OCI-LY1 (cell line): Measurements from ENCODE around the gene ETS2.

Experiments
- H2AFZ ChIP-seq: fragments of 200-600 bp; sonication (generic), shearing (Covaris generic); 2 replicates; pipeline ENCODE4 v1.6.0; 2014; ENCODE audit warnings: antibody characterized with exemption, mild to moderate bottlenecking, low read length
- H3F3A ChIP-seq: fragments of 200-600 bp; sonication (generic), shearing (Covaris generic); 2 replicates; pipeline ENCODE4 v1.6.0; 2014; ENCODE audit warnings: mild to moderate bottlenecking, antibody characterized with exemption, low read length, moderate library complexity; ENCODE audit not compliant: insufficient read depth
- H3K27ac ChIP-seq: fragments of 200-600 bp; sonication (generic); 2 replicates; pipeline ENCODE4 v1.5.1; 2014; ENCODE audit warnings: low read length, mixed run types, mild to moderate bottlenecking, low read depth; ENCODE audit not compliant: poor library complexity, severe bottlenecking
- H3K27me3 ChIP-seq: fragments of 200-600 bp; sonication (generic); 2 replicates; pipeline ENCODE4 v1.6.0; 2014; ENCODE audit warnings: antibody characterized with exemption, mild to moderate bottlenecking, low read length, moderate library complexity; ENCODE audit not compliant: insufficient read depth
- H3K36me3 ChIP-seq: fragments of 200-600 bp; sonication (generic); 2 replicates; pipeline ENCODE4 v1.6.1; 2014; ENCODE audit warnings: mild to moderate bottlenecking, antibody characterized with exemption, low read length, moderate library complexity, mixed read lengths; ENCODE audit not compliant: insufficient read depth
- H3K4me1 ChIP-seq: fragments of 200-600 bp; sonication (generic); 2 replicates; pipeline ENCODE4 v1.5.1; 2014; ENCODE audit warnings: mild to moderate bottlenecking, low read length, moderate library complexity; ENCODE audit not compliant: insufficient read depth, severe bottlenecking
- H3K4me2 ChIP-seq: fragments of 200-600 bp; sonication (generic), shearing (Covaris generic); 2 replicates; pipeline ENCODE4 v1.6.1; 2014; ENCODE audit warnings: low read length
- H3K4me3 ChIP-seq: fragments of 200-600 bp; sonication (generic); 2 replicates; pipeline ENCODE4 v1.5.1; 2014; ENCODE audit warnings: low read length, low read depth, mild to moderate bottlenecking, mixed read lengths; ENCODE audit not compliant: poor library complexity, severe bottlenecking
- H3K79me2 ChIP-seq: fragments of 200-600 bp; shearing (Covaris generic); 2 replicates; pipeline ENCODE4 v1.6.1; 2016; ENCODE audit warnings: mixed run types, low read length, mixed read lengths; ENCODE audit not compliant: insufficient read depth
- H3K9ac ChIP-seq: fragments of 200-600 bp; sonication (generic), shearing (Covaris generic); 2 replicates; pipeline ENCODE4 v1.6.1; 2014; ENCODE audit warnings: mild to moderate bottlenecking, low read length, mixed read lengths
- H3K9me2 ChIP-seq: fragments of 200-600 bp; sonication (generic), shearing (Covaris generic); 2 replicates; pipeline ENCODE4 v1.6.1; 2014; ENCODE audit warnings: low read depth, mild to moderate bottlenecking, low read length, mixed read lengths
- H3K9me3 ChIP-seq: fragments of 200-600 bp; shearing (Covaris generic); 2 replicates; pipeline ENCODE4 v1.6.1; 2014; ENCODE audit warnings: low read length, mixed read lengths
- H4K20me1 ChIP-seq: fragments of 200-600 bp; sonication (generic), shearing (Covaris generic); 2 replicates; pipeline ENCODE4 v1.6.0; 2016; ENCODE audit warnings: mild to moderate bottlenecking, low read length; ENCODE audit not compliant: insufficient read depth
- EZH2 ChIP-seq: fragments of 200-600 bp; sonication (generic), shearing (Covaris generic); IDR thresholded peaks from 2 replicates; pipeline ENCODE4 v1.8.0; 2017; ENCODE audit warnings: borderline replicate concordance, mixed run types, mild to moderate bottlenecking, antibody characterized with exemption, low read length, moderate library complexity, mixed read lengths
- TF ChIP-seq, protein P1 (sequence below): fragments of 200-600 bp; sonication (generic), shearing (Covaris generic); IDR thresholded peaks from 2 replicates; pipeline ENCODE4 v1.5.1; 2017; ENCODE audit warnings: mild to moderate bottlenecking, antibody characterized with exemption, low read length, moderate library complexity, mixed read lengths

ETS2 gene

DNA sequence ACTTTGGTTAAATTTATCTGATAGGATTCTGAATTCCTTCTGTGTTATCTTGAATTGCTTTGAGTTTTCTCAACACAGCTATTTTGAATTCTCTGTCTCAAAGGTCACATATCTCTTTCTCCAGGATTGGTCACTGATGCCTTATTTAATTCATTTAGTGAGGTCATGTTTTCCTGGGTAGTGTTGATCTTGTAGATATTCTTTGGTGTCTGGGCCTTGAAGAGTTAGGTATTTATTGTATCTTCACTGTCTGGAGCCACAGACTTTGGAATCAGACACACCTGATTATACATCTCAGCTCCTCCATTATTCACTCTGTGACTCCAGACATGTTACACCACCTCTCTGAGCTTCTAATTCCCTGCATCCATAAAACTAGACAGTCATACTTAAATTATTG is 34.2 kb upstream of the ETS2 start:
- no peaks in the 10 kb centered on the region for H3K36me3 ChIP-seq
- H4K20me1 ChIP-seq = no peaks in the 10 kb centered on the region
- TF ChIP-seq, protein P1, sequence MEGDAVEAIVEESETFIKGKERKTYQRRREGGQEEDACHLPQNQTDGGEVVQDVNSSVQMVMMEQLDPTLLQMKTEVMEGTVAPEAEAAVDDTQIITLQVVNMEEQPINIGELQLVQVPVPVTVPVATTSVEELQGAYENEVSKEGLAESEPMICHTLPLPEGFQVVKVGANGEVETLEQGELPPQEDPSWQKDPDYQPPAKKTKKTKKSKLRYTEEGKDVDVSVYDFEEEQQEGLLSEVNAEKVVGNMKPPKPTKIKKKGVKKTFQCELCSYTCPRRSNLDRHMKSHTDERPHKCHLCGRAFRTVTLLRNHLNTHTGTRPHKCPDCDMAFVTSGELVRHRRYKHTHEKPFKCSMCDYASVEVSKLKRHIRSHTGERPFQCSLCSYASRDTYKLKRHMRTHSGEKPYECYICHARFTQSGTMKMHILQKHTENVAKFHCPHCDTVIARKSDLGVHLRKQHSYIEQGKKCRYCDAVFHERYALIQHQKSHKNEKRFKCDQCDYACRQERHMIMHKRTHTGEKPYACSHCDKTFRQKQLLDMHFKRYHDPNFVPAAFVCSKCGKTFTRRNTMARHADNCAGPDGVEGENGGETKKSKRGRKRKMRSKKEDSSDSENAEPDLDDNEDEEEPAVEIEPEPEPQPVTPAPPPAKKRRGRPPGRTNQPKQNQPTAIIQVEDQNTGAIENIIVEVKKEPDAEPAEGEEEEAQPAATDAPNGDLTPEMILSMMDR = no peak
- TF ChIP-seq EZH2 = no peak
- no peak overlapping the region for H2AFZ ChIP-seq
- peaks cover 18% of the 10 kb centered on the region for H3K4me1 ChIP-seq
- H3K27ac ChIP-seq = no peak overlapping the region
- no peaks in the 10 kb centered on the region for H3K79me2 ChIP-seq
- no peaks in the 10 kb centered on the region for H3K9me3 ChIP-seq
- no peaks in the 10 kb centered on the region; the same call in 1 of the 2 replicates for H3K27me3 ChIP-seq
- H3F3A ChIP-seq = no peaks in the 10 kb centered on the region
- no peak overlapping the region for H3K9ac ChIP-seq
- no peak overlapping the region for H3K4me2 ChIP-seq
- no peaks in the 10 kb centered on the region for H3K9me2 ChIP-seq
- no peak overlapping the region for H3K4me3 ChIP-seq

DNA sequence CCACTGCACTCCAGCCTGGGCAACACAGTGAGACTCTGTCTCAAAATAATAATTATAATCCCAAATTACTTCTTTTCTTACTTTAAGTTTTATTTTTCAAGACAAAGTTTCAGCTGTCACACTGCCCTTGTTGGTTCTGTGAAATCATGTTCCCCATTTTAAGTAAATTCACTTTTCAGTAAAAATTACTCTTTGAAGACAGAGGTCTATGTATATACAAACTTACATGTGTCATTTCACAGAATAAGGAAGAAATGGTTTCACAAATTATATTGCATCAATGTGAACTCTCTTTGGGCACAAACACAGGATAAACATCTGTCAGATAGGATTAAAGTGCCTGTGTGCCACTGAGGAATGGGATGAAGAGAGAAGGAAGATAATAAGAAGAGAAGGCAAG is 33.1 kb upstream of the ETS2 start:
- Histone ChIP-seq H3K9me2 (no peaks in the 10 kb centered on the region), H3K4me2 (no peak overlapping the region), H4K20me1 (no peaks in the 10 kb centered on the region), H3K27ac (no peak overlapping the region), H3F3A (no peaks in the 10 kb centered on the region), H3K79me2 (no peaks in the 10 kb centered on the region), H3K9ac (no peak overlapping the region), H3K36me3 (no peaks in the 10 kb centered on the region), H3K4me3 (no peak overlapping the region), H3K9me3 (no peaks in the 10 kb centered on the region), H2AFZ (no peak overlapping the region), H3K4me1 (peaks cover 8% of the 10 kb centered on the region), H3K27me3 (no peaks in the 10 kb centered on the region; the same call in 1 of the 2 replicates)
- no peak for TF ChIP-seq EZH2
- TF ChIP-seq, protein P1 = no peak

DNA sequence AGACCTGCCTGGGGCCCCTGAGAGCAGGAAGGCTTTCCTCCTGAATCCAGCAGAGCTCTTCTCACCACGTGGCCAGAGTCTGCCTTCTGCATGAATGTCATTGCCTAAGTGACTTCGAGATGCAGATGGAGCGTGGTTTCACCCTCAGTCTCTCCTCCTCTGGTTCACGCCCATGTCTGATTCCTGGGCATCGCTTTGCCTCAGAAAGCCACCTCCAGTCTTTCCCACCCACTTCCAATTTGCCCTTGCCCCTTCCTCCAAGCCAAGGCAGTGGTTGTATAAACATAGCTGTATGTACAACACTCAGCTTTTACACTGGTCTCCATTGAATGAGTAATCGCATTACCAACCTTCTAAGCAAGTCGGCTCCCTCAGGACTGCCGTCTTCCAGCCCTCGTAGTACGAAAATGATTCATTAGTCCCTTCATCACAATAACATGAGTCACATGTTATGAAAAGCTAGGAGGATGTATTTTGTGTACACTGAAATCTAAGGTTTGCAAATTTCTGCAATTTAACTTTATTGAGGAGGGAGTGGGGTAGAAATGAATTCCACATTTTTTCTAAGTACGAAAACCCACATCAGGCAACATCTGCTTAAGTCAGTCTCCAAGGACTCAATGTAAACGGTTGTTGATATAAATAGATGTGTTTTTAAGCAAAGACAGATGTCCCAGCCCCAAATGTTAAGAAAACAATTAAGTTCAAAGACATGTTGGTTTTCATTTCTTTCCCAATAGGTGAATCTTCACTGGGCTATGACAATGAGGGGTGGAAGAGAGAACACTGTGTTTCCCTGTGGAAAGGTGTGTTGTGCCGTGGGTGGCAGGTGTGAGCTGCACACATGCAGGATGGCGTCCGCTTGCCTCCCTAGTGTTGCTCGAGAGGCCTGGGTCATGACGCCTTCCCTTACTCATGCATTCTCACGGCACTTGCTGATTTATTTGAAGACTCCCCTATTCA is 32.3 kb upstream of the ETS2 start:
- Histone ChIP-seq H3K4me1 (peaks cover under 1% of the 10 kb centered on the region), H3K27me3 (no peaks in the 10 kb centered on the region; the same call in 1 of the 2 replicates), H3K9me3 (no peaks in the 10 kb centered on the region), H4K20me1 (no peaks in the 10 kb centered on the region), H3K9me2 (no peaks in the 10 kb centered on the region), H3K9ac (no peak overlapping the region), H3K4me2 (no peak overlapping the region), H3K4me3 (no peak overlapping the region), H3K27ac (no peak overlapping the region), H3K79me2 (no peaks in the 10 kb centered on the region), H3F3A (no peaks in the 10 kb centered on the region), H2AFZ (no peak overlapping the region), H3K36me3 (no peaks in the 10 kb centered on the region; the same call in 1 of the 2 replicates)
- no peak for TF ChIP-seq EZH2
- TF ChIP-seq, protein P1 = no peak
